ENCODE results near the gene NAPSA. TPM values are rescaled to one million over a fixed set of nuclear protein-coding genes. Genes with fewer than 3 reads are reported as not detected.
"Not testable (repeated sequence)": the region's sequence is repeated elsewhere in the genome, so short reads cannot be mapped to it uniquely, and the experiment has no call there.

The NAPSA gene
- total and polyA plus RNA-seq, 10 of the 15 experiments (the other 5 are each of a cell fraction or from before 2014, with no cell fraction given), result 6.7 to 45.4 (median 17.1) TPM

DNA sequence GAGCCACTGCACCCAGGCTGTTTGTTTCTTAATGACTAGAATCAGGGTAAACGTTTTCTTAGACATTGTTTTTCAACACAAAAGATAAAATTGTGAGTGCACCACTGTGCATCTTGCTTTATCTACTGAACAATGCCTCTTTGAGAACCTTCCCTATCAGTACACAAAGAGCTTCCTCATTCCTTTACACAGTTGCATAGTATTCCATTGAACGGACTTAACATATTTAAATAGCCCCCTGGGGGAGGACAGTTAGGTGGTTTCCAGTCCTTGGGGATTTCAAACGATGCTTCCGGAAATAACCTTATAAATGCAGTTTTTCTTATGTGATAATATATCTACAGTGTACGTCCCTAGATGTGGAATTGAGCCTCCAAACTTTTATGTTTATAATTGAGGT is 27.3 kb upstream of the NAPSA start:
- Histone ChIP-seq H3K4me3 (no peak overlapping the region), H3K9me3 (replicated peaks; ENCODE audit: control insufficient read depth, insufficient read depth, low read length) (no peaks in the 10 kb centered on the region), H2AFZ (ENCODE audit: control insufficient read depth, low read depth, low read length) (no peak overlapping the region), H3K36me3 (ENCODE audit: control insufficient read depth in 2 of 2, insufficient read depth in 2 of 2, low read length in 1 of 2) (peaks cover 2 to 4% of the 10 kb centered on the region in 2 experiments; a peak in 3 of 4 replicates), H3K4me1 (ENCODE audit: control insufficient read depth, insufficient read depth, low read length) (no peaks in the 10 kb centered on the region), H3K27me3 (replicated peaks in 1 of 2; ENCODE audit: control insufficient read depth in 2 of 2, insufficient read depth in 2 of 2, low read length in 1 of 2) (no peaks in the 10 kb centered on the region), H3K79me2 (ENCODE audit: control insufficient read depth, insufficient read depth, low read length) (peaks cover 2% of the 10 kb centered on the region), H3K4me2 (ENCODE audit: control insufficient read depth, insufficient read depth) (no peak overlapping the region), H4K20me1 (ENCODE audit: control insufficient read depth, insufficient read depth) (no peaks in the 10 kb centered on the region), H3K27ac (ENCODE audit: control insufficient read depth, insufficient read depth) (no peak overlapping the region), H3K9ac (ENCODE audit: control insufficient read depth, insufficient read depth, low read length) (no peak overlapping the region)
- ChIA-PET RAD21 (ENCODE audit: unreplicated experiment) (no interaction called here), POLR2A (interaction anchor here (0.6 kb wide), 1 partner anchor 340 kb away, joined by 3 read pairs; no protein-coding TSS in a partner anchor), SMC1A (ENCODE audit: uncharacterized antibody, unreplicated experiment) (no interaction called here), CTCF (no interaction called here)
- ATAC-seq (no peak), FAIRE-seq (no peak), DNase-seq (ENCODE audit: low read depth, low spot score) (no peak)
- BruUV-seq (replicated peaks), result no TSS peak
- in situ Hi-C loops (cut with MboI) (no loop called here), intact Hi-C loops (cut with micrococcal nuclease; ENCODE audit: unreplicated experiment) (no loop called here)
- TF ChIP-seq, protein P1, sequence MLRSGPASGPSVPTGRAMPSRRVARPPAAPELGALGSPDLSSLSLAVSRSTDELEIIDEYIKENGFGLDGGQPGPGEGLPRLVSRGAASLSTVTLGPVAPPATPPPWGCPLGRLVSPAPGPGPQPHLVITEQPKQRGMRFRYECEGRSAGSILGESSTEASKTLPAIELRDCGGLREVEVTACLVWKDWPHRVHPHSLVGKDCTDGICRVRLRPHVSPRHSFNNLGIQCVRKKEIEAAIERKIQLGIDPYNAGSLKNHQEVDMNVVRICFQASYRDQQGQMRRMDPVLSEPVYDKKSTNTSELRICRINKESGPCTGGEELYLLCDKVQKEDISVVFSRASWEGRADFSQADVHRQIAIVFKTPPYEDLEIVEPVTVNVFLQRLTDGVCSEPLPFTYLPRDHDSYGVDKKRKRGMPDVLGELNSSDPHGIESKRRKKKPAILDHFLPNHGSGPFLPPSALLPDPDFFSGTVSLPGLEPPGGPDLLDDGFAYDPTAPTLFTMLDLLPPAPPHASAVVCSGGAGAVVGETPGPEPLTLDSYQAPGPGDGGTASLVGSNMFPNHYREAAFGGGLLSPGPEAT (IDR thresholded peaks at IDR 0.05; ENCODE audit: low read depth), result no peak
- TF ChIP-seq ZSCAN29 (IDR thresholded peaks at IDR 0.05), result no peak
- no peak for TF ChIP-seq SPI1 (IDR thresholded peaks at IDR 0.05; ENCODE audit: borderline replicate concordance, insufficient read depth, low read depth, low read length)
- no peak for TF ChIP-seq ESRRA (IDR thresholded peaks at IDR 0.05; ENCODE audit: low read length)
- TF ChIP-seq, protein P2, sequence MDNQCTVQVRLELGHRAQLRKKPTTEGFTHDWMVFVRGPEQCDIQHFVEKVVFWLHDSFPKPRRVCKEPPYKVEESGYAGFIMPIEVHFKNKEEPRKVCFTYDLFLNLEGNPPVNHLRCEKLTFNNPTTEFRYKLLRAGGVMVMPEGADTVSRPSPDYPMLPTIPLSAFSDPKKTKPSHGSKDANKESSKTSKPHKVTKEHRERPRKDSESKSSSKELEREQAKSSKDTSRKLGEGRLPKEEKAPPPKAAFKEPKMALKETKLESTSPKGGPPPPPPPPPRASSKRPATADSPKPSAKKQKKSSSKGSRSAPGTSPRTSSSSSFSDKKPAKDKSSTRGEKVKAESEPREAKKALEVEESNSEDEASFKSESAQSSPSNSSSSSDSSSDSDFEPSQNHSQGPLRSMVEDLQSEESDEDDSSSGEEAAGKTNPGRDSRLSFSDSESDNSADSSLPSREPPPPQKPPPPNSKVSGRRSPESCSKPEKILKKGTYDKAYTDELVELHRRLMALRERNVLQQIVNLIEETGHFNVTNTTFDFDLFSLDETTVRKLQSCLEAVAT (IDR thresholded peaks at IDR 0.05), result no peak
- TF ChIP-seq, protein P3, sequence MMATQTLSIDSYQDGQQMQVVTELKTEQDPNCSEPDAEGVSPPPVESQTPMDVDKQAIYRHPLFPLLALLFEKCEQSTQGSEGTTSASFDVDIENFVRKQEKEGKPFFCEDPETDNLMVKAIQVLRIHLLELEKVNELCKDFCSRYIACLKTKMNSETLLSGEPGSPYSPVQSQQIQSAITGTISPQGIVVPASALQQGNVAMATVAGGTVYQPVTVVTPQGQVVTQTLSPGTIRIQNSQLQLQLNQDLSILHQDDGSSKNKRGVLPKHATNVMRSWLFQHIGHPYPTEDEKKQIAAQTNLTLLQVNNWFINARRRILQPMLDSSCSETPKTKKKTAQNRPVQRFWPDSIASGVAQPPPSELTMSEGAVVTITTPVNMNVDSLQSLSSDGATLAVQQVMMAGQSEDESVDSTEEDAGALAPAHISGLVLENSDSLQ (IDR thresholded peaks at IDR 0.05), result no peak
- no peak for TF ChIP-seq NR2C2 (IDR thresholded peaks at IDR 0.05; ENCODE audit: borderline replicate concordance, control insufficient read depth, insufficient read length, low read depth)
- TF ChIP-seq TARDBP (IDR thresholded peaks at IDR 0.05; ENCODE audit: borderline replicate concordance), result no peak
- TF ChIP-seq LARP7 (IDR thresholded peaks at IDR 0.05), result no peak
- 38% methylated on average over 5 of the region's 5 CpGs for WGBS (ENCODE audit: insufficient coverage, insufficient replicate concordance, low lambda C conversion rate, missing lambda C conversion rate)

DNA sequence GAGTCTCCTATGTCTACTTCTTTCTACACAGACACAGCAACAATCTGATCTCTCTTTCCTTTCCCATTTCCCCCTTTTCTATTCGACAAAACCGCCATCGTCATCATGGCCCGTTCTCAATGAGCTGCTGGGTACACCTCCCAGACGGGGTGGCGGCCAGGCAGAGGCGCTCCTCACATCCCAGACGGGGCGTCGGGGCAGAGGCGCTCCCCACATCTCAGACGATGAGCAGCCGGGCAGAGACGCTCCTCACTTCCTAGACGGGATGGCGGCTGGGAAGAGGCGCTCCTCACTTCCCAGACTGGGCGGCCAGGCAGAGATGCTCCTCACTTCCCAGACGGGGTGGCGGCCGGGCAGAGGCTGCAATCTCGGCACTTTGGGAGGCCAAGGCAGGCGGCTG is 25.5 kb upstream of the NAPSA start:
- H3K4me2 ChIP-seq (ENCODE audit: control insufficient read depth, insufficient read depth); H3K27ac ChIP-seq (ENCODE audit: control insufficient read depth, insufficient read depth); H3K9me3 ChIP-seq (replicated peaks; ENCODE audit: control insufficient read depth, insufficient read depth, low read length); BruUV-seq (replicated peaks); H3K9ac ChIP-seq (ENCODE audit: control insufficient read depth, insufficient read depth, low read length); DNase-seq (ENCODE audit: low read depth, low spot score); FAIRE-seq; intact Hi-C loops (cut with micrococcal nuclease; ENCODE audit: unreplicated experiment); H3K27me3 ChIP-seq (replicated peaks in 1 of 2; ENCODE audit: control insufficient read depth in 2 of 2, insufficient read depth in 2 of 2, low read length in 1 of 2); in situ Hi-C loops (cut with MboI); ATAC-seq; CTCF ChIA-PET; H3K79me2 ChIP-seq (ENCODE audit: control insufficient read depth, insufficient read depth, low read length); H2AFZ ChIP-seq (ENCODE audit: control insufficient read depth, low read depth, low read length); SMC1A ChIA-PET (ENCODE audit: uncharacterized antibody, unreplicated experiment); RAD21 ChIA-PET (ENCODE audit: unreplicated experiment); H3K4me3 ChIP-seq; H4K20me1 ChIP-seq (ENCODE audit: control insufficient read depth, insufficient read depth); H3K4me1 ChIP-seq (ENCODE audit: control insufficient read depth, insufficient read depth, low read length): not testable (repeated sequence)
- POLR2A ChIA-PET, result interaction anchor here (0.6 kb wide), 1 partner anchor 43 kb away, joined by 5 read pairs; no protein-coding TSS in a partner anchor
- 98% methylated on average over 22 of the region's 23 CpGs for WGBS (ENCODE audit: insufficient coverage, insufficient replicate concordance, low lambda C conversion rate, missing lambda C conversion rate)
- peaks cover 10 to 11% of the 10 kb centered on the region in 2 experiments; a peak in 3 of 4 replicates for H3K36me3 ChIP-seq (ENCODE audit: control insufficient read depth in 2 of 2, insufficient read depth in 2 of 2, low read length in 1 of 2)

All from GM12878 (cell line).